Fibroblast of the aortic adventitia (primary cell): ENCODE data around the gene HILPDA. TPM values are rescaled to one million over a fixed set of nuclear protein-coding genes. Genes with fewer than 3 reads are reported as not detected.

Experiments
- DNase-seq: peaks from one replicate; pipeline ENCODE4 v3.0.0-alpha.2; 2010; ENCODE audit warnings: low read depth
- H3K4me3 ChIP-seq: 2 replicates; pipeline ENCODE4 v1.5.1; 2011; ENCODE audit warnings: low read depth, mild to moderate bottlenecking, control low read depth, low read length, moderate library complexity
- CTCF ChIP-seq: IDR thresholded peaks from 2 replicates; pipeline ENCODE4 v1.5.1; 2011; ENCODE audit warnings: mild to moderate bottlenecking, low read length, control low read depth, inconsistent platforms; ENCODE audit not compliant: insufficient read depth
- total RNA-seq: library from RNA; depleted of rRNA; stranded (reverse); fragments of >200 nt; gene quantifications from 2 replicates; pipeline ENCODE4 v1.2.3, GENCODE V29; 2012; ENCODE audit warnings: low replicate concordance

Gene HILPDA
- 17.3 and 25.3 TPM in 2 replicates for total RNA-seq

- peak; percentile 30 for TF ChIP-seq CTCF
- peak; percentile 97 for DNase-seq
- peak within 1 kb of the TSS; percentile 99 for H3K4me3 ChIP-seq
These were observed at the start of gene HILPDA for GRCh38 chr7:128455543-128456254. TSS of gene HILPDA (plus strand) at chr7:128455878. CDS start at chr7:128457269, 1,391 bp downstream.

GRCh38 chr7:128406314-128407232 is 49.1 kb upstream of the HILPDA start:
- H3K4me3 ChIP-seq: peak overlapping the region; percentile 25
- DNase-seq: no peak
- no peak for TF ChIP-seq CTCF

- no peak for DNase-seq
- H3K4me3 ChIP-seq: no peak overlapping the region
- TF ChIP-seq CTCF: no peak
These were observed 48.5 kb upstream of the HILPDA start for GRCh38 chr7:128407233-128407589.

- no peak for TF ChIP-seq CTCF
- no peak for DNase-seq
- peak overlapping the region; percentile 84 for H3K4me3 ChIP-seq
These were observed 47.6 kb upstream of the HILPDA start for GRCh38 chr7:128407751-128408708.

- peak overlapping the region; percentile 84 for H3K4me3 ChIP-seq
- DNase-seq: peak; percentile 22
- TF ChIP-seq CTCF: no peak
These were observed 46.7 kb upstream of the HILPDA start for GRCh38 chr7:128408709-128409595.
